GM18507 (cell line): ENCODE results near the gene PDGFRA.
A peak's percentile ranks its signal among the peaks of the same experiment; 100 is the strongest.
"Not testable (repeated sequence)": the region's sequence is repeated elsewhere in the genome, so short reads cannot be mapped to it uniquely, and the experiment has no call there.

ENCODE experiments used
- DNase-seq: peaks from one replicate; pipeline ENCODE4 v3.0.0; 2011; ENCODE audit warnings: low read depth; ENCODE audit not compliant: insufficient read length; ENCODE audit errors: extremely low spot score
- FAIRE-seq: peaks from 2 replicates; lab custom pipeline; 2011; peaks lifted over from hg19 to GRCh38; lab: Jason Lieb, UNC

PDGFRA gene

DNA sequence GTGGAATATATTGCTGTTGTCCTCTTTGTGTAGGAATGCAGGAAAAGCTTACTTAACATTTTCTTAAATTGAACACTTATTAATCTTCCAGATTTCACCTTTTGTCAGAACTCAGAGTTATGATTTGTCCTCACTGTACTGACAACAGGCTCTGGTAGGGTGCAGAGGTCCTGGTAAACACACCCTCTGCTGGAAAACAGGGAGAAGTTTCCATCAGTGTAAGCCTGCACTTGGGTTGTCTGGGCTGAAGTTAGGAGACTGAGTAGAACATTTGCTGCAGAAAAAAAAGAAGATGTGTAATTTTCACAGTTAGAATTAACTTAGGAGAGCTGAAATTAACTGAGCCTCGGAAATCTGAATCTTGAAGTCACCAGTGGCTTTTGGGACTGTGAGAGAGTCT lies 23.2 kb downstream of the PDGFRA start:
- FAIRE-seq: not testable (repeated sequence)

GRCh38 chr4:54254116-54254914 lies 25.2 kb downstream of the PDGFRA start:
- DNase-seq: no peak
- FAIRE-seq: no peak

More for the DNA sequence above, 23.2 kb downstream of the PDGFRA start:
- DNase-seq: not testable (repeated sequence)

- DNase-seq (no peak), FAIRE-seq (no peak)
Observed at GRCh38 chr4:54254915-54255246, 25.8 kb downstream of the PDGFRA start.

- FAIRE-seq (no peak), DNase-seq (no peak)
Observed at GRCh38 chr4:54255881-54256280, 26.8 kb downstream of the PDGFRA start.

GRCh38 chr4:54256491-54257486 lies 27.7 kb downstream of the PDGFRA start:
- DNase-seq (no peak), FAIRE-seq (no peak)

- no peak for FAIRE-seq
- DNase-seq: no peak
Observed at GRCh38 chr4:54265366-54265765, 36.3 kb downstream of the PDGFRA start.

DNA sequence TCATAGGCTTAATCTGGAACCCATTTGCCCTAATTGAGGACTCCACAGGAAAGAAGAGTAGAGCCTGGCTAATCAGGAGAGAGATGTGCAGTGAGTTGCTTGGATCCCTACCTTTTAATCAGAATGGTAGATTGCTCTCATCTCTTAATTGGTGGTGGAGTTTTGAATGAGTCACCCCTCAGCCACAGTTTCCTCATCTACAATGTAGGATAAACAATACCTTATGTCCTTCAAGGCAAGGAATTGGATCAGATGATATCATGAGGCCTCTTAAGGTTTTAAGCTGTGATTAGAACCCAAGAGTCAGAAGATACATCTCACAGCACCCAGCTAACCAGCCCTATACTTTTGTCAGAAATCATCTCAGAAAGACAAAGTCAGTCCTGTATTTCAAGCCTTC lies 39.1 kb downstream of the PDGFRA start:
- DNase-seq (no peak), FAIRE-seq (no peak)

DNA sequence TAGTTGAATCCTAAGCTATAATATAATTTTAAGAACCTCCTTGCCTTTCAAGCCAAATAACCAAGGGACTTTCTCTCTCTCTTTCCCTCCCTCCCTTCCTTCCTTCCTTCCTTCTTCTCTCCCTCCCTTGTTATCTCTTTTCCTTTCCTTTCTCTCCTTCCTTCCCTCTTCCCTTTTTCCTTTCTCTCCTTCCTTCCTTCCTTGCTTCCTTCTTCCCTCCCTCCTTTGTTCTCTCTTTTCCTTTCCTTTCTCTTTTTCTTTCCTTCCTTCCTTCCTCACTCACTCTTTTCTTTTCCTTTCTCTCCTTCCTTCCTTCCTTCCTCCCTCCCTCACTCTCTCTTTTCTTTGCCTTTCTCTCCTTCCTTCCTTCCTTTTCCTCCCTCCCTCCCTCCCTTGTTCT lies 42.4 kb downstream of the PDGFRA start:
- DNase-seq: no peak
- no peak for FAIRE-seq

DNA sequence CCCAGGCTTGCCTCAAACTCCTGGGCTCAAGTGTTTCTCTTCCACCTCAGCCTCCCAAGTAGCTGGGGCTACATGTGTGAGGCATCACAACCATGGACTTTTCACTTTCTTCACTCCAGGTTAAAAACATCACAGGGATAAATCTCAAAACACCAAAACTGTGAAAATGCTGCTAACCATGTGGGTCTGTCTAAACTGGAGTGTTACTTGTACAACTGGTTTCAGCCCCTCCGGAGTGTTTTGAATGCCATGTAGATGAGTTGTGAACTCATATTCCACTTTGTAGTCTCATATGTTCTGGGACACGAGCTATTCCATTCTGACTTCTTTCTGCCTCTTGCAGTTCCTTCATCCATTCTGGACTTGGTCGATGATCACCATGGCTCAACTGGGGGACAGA lies 43.0 kb downstream of the PDGFRA start:
- FAIRE-seq (no peak), DNase-seq (no peak)

GRCh38 chr4:54274264-54274663 lies 45.2 kb downstream of the PDGFRA start:
- DNase-seq (no peak), FAIRE-seq (no peak)

DNA sequence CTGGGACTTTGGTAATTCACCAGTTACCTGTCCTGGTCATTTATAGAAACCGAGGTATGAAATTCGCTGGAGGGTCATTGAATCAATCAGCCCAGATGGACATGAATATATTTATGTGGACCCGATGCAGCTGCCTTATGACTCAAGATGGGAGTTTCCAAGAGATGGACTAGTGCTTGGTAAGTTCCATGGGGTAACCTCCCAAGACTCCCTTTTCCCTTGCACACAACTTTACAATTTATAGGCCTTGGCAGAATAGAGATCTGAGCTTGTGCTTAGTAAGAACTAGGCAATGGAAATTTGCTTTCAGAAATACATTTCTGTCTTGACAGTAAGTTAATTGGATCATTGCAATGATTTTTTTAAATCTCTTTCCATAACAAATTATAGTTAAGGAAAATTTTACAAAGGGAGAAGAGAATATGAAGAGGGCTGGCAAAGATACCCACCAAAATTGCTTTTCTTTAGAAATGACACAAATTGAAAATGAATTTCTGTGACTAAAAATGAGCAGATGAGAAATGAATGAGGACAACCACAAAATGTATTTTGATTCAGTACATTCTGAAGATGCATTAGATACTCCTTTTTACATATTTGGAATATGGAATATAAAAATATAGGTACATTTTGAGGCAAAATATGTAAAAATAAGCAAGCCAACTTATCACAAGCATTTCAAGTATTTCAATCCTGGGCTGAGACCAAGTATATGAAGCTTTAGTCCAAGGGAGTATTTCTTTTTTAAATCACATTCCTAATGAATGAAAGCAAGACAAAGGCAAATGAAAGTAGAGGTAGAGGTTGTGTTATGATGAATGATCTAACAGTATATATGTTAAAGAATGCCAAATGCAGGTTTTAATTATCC lies 45.9 kb downstream of the PDGFRA start:
- FAIRE-seq (no peak), DNase-seq (no peak)

GRCh38 chr4:54276641-54277430 lies 47.7 kb downstream of the PDGFRA start:
- FAIRE-seq: no peak
- no peak for DNase-seq

- peak; percentile 62 for FAIRE-seq
- DNase-seq: no peak
Observed at GRCh38 chr4:54277691-54278090, 48.6 kb downstream of the PDGFRA start.

GRCh38 chr4:54278216-54278615 lies 49.1 kb downstream of the PDGFRA start:
- FAIRE-seq (no peak), DNase-seq (no peak)

- DNase-seq (no peak), FAIRE-seq (no peak)
Observed at GRCh38 chr4:54281054-54281766, 52.1 kb downstream of the PDGFRA start.

DNA sequence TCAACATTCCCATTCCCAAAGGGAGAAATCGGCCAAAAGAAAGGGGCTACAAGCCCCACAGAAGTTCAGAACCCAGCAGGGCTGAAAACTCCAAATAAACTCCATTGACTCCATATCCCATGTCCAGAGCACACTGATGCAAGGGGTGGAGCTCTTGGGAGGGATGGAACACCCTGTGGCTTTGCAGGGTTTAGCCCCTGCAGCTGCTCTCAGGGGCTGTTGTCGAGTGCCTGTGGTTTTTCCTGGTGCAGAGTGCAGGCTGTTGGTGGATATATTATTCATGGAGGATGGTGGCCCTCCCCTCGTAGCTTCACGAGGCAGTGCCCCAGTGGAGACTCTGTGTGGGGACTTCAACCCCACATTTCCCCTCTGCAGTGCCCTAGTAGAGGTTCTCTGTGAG lies 53.7 kb downstream of the PDGFRA start:
- DNase-seq (no peak), FAIRE-seq (no peak)

DNA sequence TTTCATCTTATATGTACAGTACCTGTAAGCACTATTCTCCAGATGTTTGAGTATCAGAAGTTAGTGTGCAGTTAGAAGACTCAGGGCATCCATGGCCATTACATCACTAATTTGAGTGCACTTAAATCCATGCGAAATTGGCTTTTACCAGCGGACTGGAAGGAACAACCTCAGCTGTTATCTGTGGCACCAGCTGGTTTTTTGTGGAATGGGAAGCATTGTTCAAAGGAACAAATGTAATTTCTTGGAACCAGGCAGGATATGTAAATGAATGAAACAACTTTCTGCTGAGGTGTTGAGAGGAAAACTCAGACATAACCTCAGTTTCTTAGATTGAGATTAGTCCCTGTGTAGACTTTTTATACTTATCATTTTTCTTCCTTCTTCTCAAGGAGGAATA lies 60.2 kb downstream of the PDGFRA start:
- FAIRE-seq (no peak), DNase-seq (no peak)

DNA sequence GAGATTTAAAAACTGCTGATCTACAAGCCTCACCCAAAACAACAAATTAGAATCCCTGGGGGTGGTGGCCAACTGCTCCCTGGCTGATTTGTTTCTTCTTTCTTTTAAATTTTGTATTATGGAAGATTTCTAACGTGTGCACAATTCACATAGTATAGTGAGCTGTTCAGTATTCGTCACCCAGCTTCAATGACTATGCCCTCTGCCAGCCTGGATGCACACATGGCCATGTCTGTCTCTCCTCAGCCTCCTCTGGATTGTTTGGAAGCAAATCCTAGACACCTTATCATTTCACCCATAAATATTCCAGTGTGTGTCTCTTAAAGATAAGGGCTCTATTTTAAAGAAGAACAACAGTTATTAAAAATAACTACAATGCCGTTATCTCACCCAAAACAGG lies 61.9 kb downstream of the PDGFRA start:
- FAIRE-seq: no peak
- DNase-seq: no peak
